ENCODE results near the gene PPP1R16B.

Gene PPP1R16B

DNA sequence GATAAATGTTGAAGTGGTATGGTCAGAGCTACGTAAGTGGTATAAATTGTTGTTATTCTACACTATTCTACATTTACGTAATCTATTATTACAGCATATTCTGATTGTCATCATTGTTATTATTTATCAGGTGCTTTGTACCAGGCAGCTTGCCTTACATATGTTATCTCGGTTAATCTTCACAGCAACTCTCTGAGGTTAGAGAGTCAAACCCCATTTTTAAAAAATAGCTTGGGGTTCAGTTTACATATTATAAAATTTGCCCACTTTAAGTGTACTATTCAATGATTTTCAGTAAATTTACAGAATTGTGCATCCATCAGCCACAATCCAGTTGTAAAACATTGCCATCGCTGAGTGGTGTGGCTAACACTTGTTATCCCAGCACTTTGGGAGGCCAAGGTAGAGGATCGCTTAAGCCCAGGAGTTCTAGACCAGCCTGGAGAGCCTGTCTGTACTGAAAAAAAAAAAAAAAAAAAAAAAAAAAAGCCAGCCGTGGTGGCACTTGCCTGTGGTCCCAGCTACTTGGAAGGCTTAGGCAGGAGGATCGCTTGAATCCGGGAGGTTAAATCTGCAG is 35.5 kb downstream of the PPP1R16B start:
- DNase-seq (ENCODE audit: extremely low spot score) = no peak
- TF ChIP-seq CTBP1 (IDR thresholded peaks at IDR 0.05; ENCODE audit: borderline replicate concordance) (no peak), L3MBTL2 (conservative IDR thresholded peaks at IDR 0.05) (no peak), SP1 (IDR thresholded peaks at IDR 0.05) (no peak), LEF1 (IDR thresholded peaks at IDR 0.05; ENCODE audit: borderline replicate concordance) (no peak), ZNF384 (IDR thresholded peaks at IDR 0.05) (no peak), SUZ12 (IDR thresholded peaks at IDR 0.05) (no peak), ELF4 (IDR thresholded peaks at IDR 0.05) (no peak), FOXM1 (IDR thresholded peaks at IDR 0.05; ENCODE audit: borderline replicate concordance) (no peak), FOXK2 (IDR thresholded peaks at IDR 0.05) (no peak), TARDBP (IDR thresholded peaks at IDR 0.05) (no peak), BHLHE40 (IDR thresholded peaks at IDR 0.05; ENCODE audit: borderline replicate concordance) (no peak), NFRKB (IDR thresholded peaks at IDR 0.05) (no peak), ARNT (IDR thresholded peaks at IDR 0.05) (no peak), FOXA1 (IDR thresholded peaks at IDR 0.05) (no peak), HDGF (IDR thresholded peaks at IDR 0.05; ENCODE audit: borderline replicate concordance) (no peak)
- TF ChIP-seq, protein P1, sequence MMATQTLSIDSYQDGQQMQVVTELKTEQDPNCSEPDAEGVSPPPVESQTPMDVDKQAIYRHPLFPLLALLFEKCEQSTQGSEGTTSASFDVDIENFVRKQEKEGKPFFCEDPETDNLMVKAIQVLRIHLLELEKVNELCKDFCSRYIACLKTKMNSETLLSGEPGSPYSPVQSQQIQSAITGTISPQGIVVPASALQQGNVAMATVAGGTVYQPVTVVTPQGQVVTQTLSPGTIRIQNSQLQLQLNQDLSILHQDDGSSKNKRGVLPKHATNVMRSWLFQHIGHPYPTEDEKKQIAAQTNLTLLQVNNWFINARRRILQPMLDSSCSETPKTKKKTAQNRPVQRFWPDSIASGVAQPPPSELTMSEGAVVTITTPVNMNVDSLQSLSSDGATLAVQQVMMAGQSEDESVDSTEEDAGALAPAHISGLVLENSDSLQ (IDR thresholded peaks at IDR 0.05) = no peak
- CTCF ChIA-PET = no interaction called here
- POLR2A ChIA-PET = interaction anchor here (0.9 kb wide), 1 partner anchor 15 kb away, joined by 3 read pairs; no protein-coding TSS in a partner anchor

DNA sequence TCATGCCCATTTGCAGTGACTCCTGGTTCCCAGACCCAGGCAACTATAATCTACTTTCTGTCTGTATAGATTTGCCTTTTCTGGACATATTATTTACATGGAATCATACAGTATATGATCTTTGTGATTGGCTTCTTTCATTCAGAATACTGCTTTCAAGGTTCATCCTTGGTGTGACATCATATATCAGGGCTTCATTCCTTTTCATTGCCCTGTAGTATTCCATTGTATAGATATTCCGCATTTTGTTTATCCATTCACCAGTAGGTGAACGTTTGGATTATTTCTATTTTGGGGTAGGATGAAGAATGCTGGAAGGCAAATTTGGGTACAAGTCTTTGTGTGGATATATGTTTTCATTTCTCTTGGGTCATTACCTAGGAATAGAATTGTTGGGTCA is 36.1 kb downstream of the PPP1R16B start:
- POLR2A ChIA-PET = no interaction called here
- no peak for DNase-seq (ENCODE audit: extremely low spot score)
- CTCF ChIA-PET = no interaction called here
- TF ChIP-seq SUZ12 (IDR thresholded peaks at IDR 0.05) (no peak), L3MBTL2 (conservative IDR thresholded peaks at IDR 0.05) (no peak), FOXA1 (IDR thresholded peaks at IDR 0.05) (no peak), SP1 (IDR thresholded peaks at IDR 0.05) (no peak), ELF4 (IDR thresholded peaks at IDR 0.05) (no peak), TARDBP (IDR thresholded peaks at IDR 0.05) (no peak), CTBP1 (IDR thresholded peaks at IDR 0.05; ENCODE audit: borderline replicate concordance) (no peak), ARNT (IDR thresholded peaks at IDR 0.05) (no peak), BHLHE40 (IDR thresholded peaks at IDR 0.05; ENCODE audit: borderline replicate concordance) (no peak), LEF1 (IDR thresholded peaks at IDR 0.05; ENCODE audit: borderline replicate concordance) (no peak), ZNF384 (IDR thresholded peaks at IDR 0.05) (no peak), FOXM1 (IDR thresholded peaks at IDR 0.05; ENCODE audit: borderline replicate concordance) (no peak), NFRKB (IDR thresholded peaks at IDR 0.05) (no peak), HDGF (IDR thresholded peaks at IDR 0.05; ENCODE audit: borderline replicate concordance) (no peak), FOXK2 (IDR thresholded peaks at IDR 0.05) (no peak)
- TF ChIP-seq, protein P1 (IDR thresholded peaks at IDR 0.05) = no peak

DNA sequence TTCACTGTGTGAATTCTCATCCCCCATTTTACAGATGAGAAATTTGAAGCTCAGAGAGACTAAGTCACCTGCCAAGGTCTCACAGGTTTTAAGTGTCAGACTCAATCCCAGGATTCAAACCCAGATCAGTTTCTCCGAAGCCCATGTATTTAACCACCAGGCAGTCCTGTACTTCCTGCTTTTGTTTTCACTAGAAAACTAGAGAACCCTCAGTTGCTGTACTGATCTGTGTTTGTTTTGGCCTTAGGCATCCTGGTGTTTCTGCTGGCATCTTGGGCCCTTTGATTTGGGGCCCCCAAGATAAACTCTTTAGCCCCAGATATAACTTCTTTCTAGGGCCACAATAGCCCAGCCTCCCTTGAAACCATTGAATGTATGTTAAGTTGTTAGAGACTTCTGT is 36.5 kb downstream of the PPP1R16B start:
- TF ChIP-seq, protein P1 (IDR thresholded peaks at IDR 0.05) = no peak
- TF ChIP-seq SUZ12 (IDR thresholded peaks at IDR 0.05) (no peak), ELF4 (IDR thresholded peaks at IDR 0.05) (no peak), ARNT (IDR thresholded peaks at IDR 0.05) (no peak), ZNF384 (IDR thresholded peaks at IDR 0.05) (no peak), CTBP1 (IDR thresholded peaks at IDR 0.05; ENCODE audit: borderline replicate concordance) (no peak), FOXA1 (IDR thresholded peaks at IDR 0.05) (no peak), L3MBTL2 (conservative IDR thresholded peaks at IDR 0.05) (no peak), SP1 (IDR thresholded peaks at IDR 0.05) (no peak)
- DNase-seq (ENCODE audit: extremely low spot score) = no peak
- ChIA-PET CTCF (no interaction called here), POLR2A (no interaction called here)

DNA sequence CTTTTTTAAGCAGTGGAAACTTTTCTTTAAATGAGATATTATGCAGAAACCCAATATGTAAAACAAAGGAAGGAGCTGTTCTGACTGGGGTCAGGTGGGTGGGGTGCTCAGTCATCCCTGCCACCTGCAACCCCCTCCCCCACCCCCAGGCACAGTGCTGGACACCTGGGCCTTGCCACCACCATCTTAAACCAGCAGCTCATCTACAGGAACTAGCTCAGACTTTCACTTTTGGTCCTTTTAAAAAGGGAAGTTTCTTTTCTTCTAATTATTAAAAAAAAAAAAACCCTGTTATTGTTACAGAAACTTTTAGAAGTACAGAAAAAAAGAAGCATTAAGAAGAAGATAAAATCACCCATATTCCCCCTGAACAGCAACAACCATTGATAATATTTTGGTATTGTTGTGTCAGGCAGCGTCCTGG is 37.1 kb downstream of the PPP1R16B start:
- TF ChIP-seq CTBP1 (IDR thresholded peaks at IDR 0.05; ENCODE audit: borderline replicate concordance) (no peak), FOXA1 (IDR thresholded peaks at IDR 0.05) (no peak), HDGF (IDR thresholded peaks at IDR 0.05; ENCODE audit: borderline replicate concordance) (no peak), NFRKB (IDR thresholded peaks at IDR 0.05) (no peak), ELF4 (IDR thresholded peaks at IDR 0.05) (no peak), L3MBTL2 (conservative IDR thresholded peaks at IDR 0.05) (no peak)
- no peak for DNase-seq (ENCODE audit: extremely low spot score)
- CTCF ChIA-PET = no interaction called here
- POLR2A ChIA-PET = no interaction called here

DNA sequence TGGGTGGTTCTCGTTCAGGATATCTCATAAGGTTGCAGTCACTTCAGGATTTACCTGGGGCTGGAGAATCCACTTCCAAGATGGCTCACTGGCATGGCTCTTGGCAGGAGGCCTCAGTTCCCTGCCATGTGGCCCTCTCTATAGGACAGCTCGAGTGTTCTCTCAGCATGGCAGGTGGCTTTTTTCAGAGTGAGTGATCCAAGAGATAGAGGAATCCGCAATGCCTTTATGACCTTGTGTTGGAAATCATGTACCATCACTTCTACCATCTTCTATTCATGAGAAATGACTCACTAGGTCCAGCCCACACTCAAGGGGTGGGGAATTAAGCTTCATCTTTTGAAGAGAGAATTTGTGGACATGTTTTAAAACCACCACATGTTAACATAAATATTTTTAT is 37.8 kb downstream of the PPP1R16B start:
- no peak for DNase-seq (ENCODE audit: extremely low spot score)
- ChIA-PET CTCF (interaction anchor here (0.7 kb wide), 1 partner anchor 210 kb away, joined by 3 read pairs; no protein-coding TSS in a partner anchor), POLR2A (no interaction called here)
- TF ChIP-seq SP1 (IDR thresholded peaks at IDR 0.05) (no peak), NFRKB (IDR thresholded peaks at IDR 0.05) (no peak), FOXM1 (IDR thresholded peaks at IDR 0.05; ENCODE audit: borderline replicate concordance) (no peak), ZNF384 (IDR thresholded peaks at IDR 0.05) (no peak), CTBP1 (IDR thresholded peaks at IDR 0.05; ENCODE audit: borderline replicate concordance) (no peak), ARNT (IDR thresholded peaks at IDR 0.05) (no peak), ELF4 (IDR thresholded peaks at IDR 0.05) (no peak), FOXA1 (IDR thresholded peaks at IDR 0.05) (no peak), LEF1 (IDR thresholded peaks at IDR 0.05; ENCODE audit: borderline replicate concordance) (no peak), HDGF (IDR thresholded peaks at IDR 0.05; ENCODE audit: borderline replicate concordance) (no peak), TARDBP (IDR thresholded peaks at IDR 0.05) (no peak), L3MBTL2 (conservative IDR thresholded peaks at IDR 0.05) (no peak), SUZ12 (IDR thresholded peaks at IDR 0.05) (no peak), BHLHE40 (IDR thresholded peaks at IDR 0.05; ENCODE audit: borderline replicate concordance) (no peak)

DNA sequence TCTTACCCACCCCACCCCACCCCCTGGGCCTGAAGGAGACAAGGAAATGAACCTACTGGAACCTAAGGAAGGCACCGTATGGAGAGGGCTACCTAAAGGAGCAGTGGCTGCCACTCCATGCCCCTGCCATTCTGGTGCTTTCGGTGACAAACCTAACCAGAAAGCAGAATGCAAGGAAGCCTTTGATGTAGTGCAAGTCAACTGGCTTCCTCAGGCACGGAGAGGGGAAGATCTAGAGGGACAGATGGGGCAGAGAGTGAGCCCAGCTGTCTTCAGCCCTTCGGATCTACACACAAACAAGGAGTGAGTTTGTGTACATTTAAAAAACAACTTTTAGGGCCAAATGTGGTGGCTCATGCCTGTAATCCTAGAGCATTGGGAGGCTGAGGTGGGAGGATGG is 39.5 kb downstream of the PPP1R16B start:
- TF ChIP-seq LEF1 (IDR thresholded peaks at IDR 0.05; ENCODE audit: borderline replicate concordance) = no peak
- TF ChIP-seq NFRKB (IDR thresholded peaks at IDR 0.05) = no peak
- TF ChIP-seq ZNF384 (IDR thresholded peaks at IDR 0.05) = no peak
- TF ChIP-seq ELF4 (IDR thresholded peaks at IDR 0.05) = no peak
- TF ChIP-seq TARDBP (IDR thresholded peaks at IDR 0.05) = no peak
- TF ChIP-seq FOXM1 (IDR thresholded peaks at IDR 0.05; ENCODE audit: borderline replicate concordance) = no peak
- ChIA-PET POLR2A (no interaction called here), CTCF (no interaction called here)
- no peak for DNase-seq (ENCODE audit: extremely low spot score)
